WTC11 (cell line): ENCODE measurements around the gene WNT8A. TPM values are rescaled to one million over a fixed set of nuclear protein-coding genes. Genes with fewer than 3 reads are reported as not detected.

Experiments
- ATAC-seq: fragments of 200-7000 bp; cut with Tn5 transposase; 2 replicates; pipeline ENCODE4 v1.10.0; 2021; ENCODE audit warnings: mild to moderate bottlenecking, moderate library complexity
- CTCF ChIA-PET: fragments of 300-600 bp; sonication (Branson Sonifier 250); formaldehyde crosslinking; loops from one replicate; lab custom pipeline; 2021; ENCODE audit warnings: antibody characterized with exemption; lab: Charles Lee
- POLR2A ChIA-PET: fragments of 350-600 bp; sonication (Branson Sonifier 250); formaldehyde crosslinking; loops from one replicate; lab custom pipeline; 2021; ENCODE audit warnings: antibody characterized with exemption; lab: Charles Lee
- DNase-seq: peaks from one replicate; pipeline ENCODE4 v3.0.0; 2021; ENCODE audit warnings: low spot score
- H3K27ac Mint-ChIP-seq: 2 replicates; pipeline ENCODE4 v1.8.0; 2021; ENCODE audit warnings: mixed read lengths
- H3K27me3 Mint-ChIP-seq: 2 replicates; pipeline ENCODE4 v1.8.0; 2021; ENCODE audit warnings: low read depth, mild to moderate bottlenecking, moderate library complexity, mixed read lengths
- H3K36me3 Mint-ChIP-seq: 2 replicates; pipeline ENCODE4 v1.8.0; 2021; ENCODE audit warnings: mixed read lengths
- H3K4me1 Mint-ChIP-seq: 2 replicates; pipeline ENCODE4 v1.8.0; 2022; ENCODE audit warnings: mixed read lengths
- H3K4me3 Mint-ChIP-seq: 2 replicates; pipeline ENCODE4 v1.8.0; 2021; ENCODE audit warnings: mild to moderate bottlenecking, moderate library complexity, mixed read lengths
- H3K9me3 Mint-ChIP-seq: 2 replicates; pipeline ENCODE4 v1.8.0; 2021; ENCODE audit warnings: mixed read lengths
- AR ChIP-seq: fragments of 250-450 bp; sonication (Bioruptor Pico); IDR thresholded peaks from 2 replicates; pipeline ENCODE4 v1.9.0; 2021; ENCODE audit warnings: mild to moderate bottlenecking
- ATF3 ChIP-seq: sonication (generic); formaldehyde crosslinking; conservative IDR thresholded peaks from 2 replicates; pipeline ENCODE4 v1.8.1; 2022; ENCODE audit warnings: mild to moderate bottlenecking, missing genetic modification reagents
- ATF6 ChIP-seq: sonication (generic); formaldehyde crosslinking; IDR thresholded peaks from 2 replicates; pipeline ENCODE4 v1.8.1; 2023; ENCODE audit warnings: mild to moderate bottlenecking, missing genetic modification reagents
- ELF4 ChIP-seq: sonication (generic); formaldehyde crosslinking; IDR thresholded peaks from 2 replicates; pipeline ENCODE4 v1.8.1; 2022; ENCODE audit warnings: low read depth, mild to moderate bottlenecking, moderate library complexity, missing genetic modification reagents
- FOXJ3 ChIP-seq: sonication (generic); formaldehyde crosslinking; IDR thresholded peaks from 2 replicates; pipeline ENCODE4 v1.9.0; 2021; ENCODE audit warnings: missing genetic modification reagents, mild to moderate bottlenecking, borderline replicate concordance
- NFATC4 ChIP-seq: fragments of 250-450 bp; sonication (Bioruptor Pico); IDR thresholded peaks from 2 replicates; pipeline ENCODE4 v1.9.0; 2021; ENCODE audit warnings: mild to moderate bottlenecking
- NFE2L1 ChIP-seq: sonication (generic); formaldehyde crosslinking; IDR thresholded peaks from 2 replicates; pipeline ENCODE4 v1.8.1; 2023; ENCODE audit warnings: missing genetic modification reagents
- NR3C1 ChIP-seq: sonication (generic); formaldehyde crosslinking; conservative IDR thresholded peaks from 2 replicates; pipeline ENCODE4 v1.8.1; 2023; ENCODE audit warnings: low read depth, mild to moderate bottlenecking, missing genetic modification reagents
- PRDM15 ChIP-seq: sonication (generic); formaldehyde crosslinking; IDR thresholded peaks from 2 replicates; pipeline ENCODE4 v1.8.0; 2022; ENCODE audit warnings: missing genetic modification reagents
- RELA ChIP-seq: sonication (generic); formaldehyde crosslinking; IDR thresholded peaks from 2 replicates; pipeline ENCODE4 v1.8.1; 2022; ENCODE audit warnings: missing genetic modification reagents, mild to moderate bottlenecking, borderline replicate concordance
- SMAD4 ChIP-seq: sonication (generic); formaldehyde crosslinking; IDR thresholded peaks from 2 replicates; pipeline ENCODE4 v1.8.0; 2022; ENCODE audit warnings: mild to moderate bottlenecking, missing genetic modification reagents
- SP1 ChIP-seq: sonication (generic); formaldehyde crosslinking; conservative IDR thresholded peaks from 2 replicates; pipeline ENCODE4 v1.8.1; 2022; ENCODE audit warnings: missing genetic modification reagents
- USF1 ChIP-seq: sonication (generic); formaldehyde crosslinking; IDR thresholded peaks from 2 replicates; pipeline ENCODE4 v1.8.0; 2022; ENCODE audit warnings: mild to moderate bottlenecking, missing genetic modification reagents
- ZBTB21 ChIP-seq: sonication (generic); formaldehyde crosslinking; IDR thresholded peaks from 2 replicates; pipeline ENCODE4 v1.8.1; 2023; ENCODE audit warnings: mild to moderate bottlenecking, missing genetic modification reagents, borderline replicate concordance
- ZNF219 ChIP-seq: sonication (generic); formaldehyde crosslinking; IDR thresholded peaks from 2 replicates; pipeline ENCODE4 v1.8.0; 2023; ENCODE audit warnings: missing genetic modification reagents, mild to moderate bottlenecking, borderline replicate concordance
- ZNF263 ChIP-seq: sonication (generic); formaldehyde crosslinking; IDR thresholded peaks from 2 replicates; pipeline ENCODE4 v1.8.1; 2022; ENCODE audit warnings: low read depth, mild to moderate bottlenecking, moderate library complexity, missing genetic modification reagents
- ZNF396 ChIP-seq: fragments of 250-450 bp; sonication (Bioruptor Pico); IDR thresholded peaks from 2 replicates; pipeline ENCODE4 v1.8.0; 2021; ENCODE audit warnings: mild to moderate bottlenecking, moderate library complexity, borderline replicate concordance
- total RNA-seq: library from RNA; stranded (reverse); gene quantifications from 3 replicates; pipeline ENCODE4 v1.2.3, GENCODE V29; 2021
- TF ChIP-seq, protein P1 (sequence below): fragments of 200-600 bp; IDR thresholded peaks from 2 replicates; pipeline ENCODE4 v1.8.0; 2022; ENCODE audit warnings: antibody characterized with exemption
- TF ChIP-seq, protein P2 (sequence below): sonication (generic); formaldehyde crosslinking; IDR thresholded peaks from 2 replicates; pipeline ENCODE4 v1.8.1; 2023; ENCODE audit warnings: mild to moderate bottlenecking, moderate library complexity, missing genetic modification reagents

WNT8A gene
- total RNA-seq, 1 experiment from 2014 or later = not detected

DNA sequence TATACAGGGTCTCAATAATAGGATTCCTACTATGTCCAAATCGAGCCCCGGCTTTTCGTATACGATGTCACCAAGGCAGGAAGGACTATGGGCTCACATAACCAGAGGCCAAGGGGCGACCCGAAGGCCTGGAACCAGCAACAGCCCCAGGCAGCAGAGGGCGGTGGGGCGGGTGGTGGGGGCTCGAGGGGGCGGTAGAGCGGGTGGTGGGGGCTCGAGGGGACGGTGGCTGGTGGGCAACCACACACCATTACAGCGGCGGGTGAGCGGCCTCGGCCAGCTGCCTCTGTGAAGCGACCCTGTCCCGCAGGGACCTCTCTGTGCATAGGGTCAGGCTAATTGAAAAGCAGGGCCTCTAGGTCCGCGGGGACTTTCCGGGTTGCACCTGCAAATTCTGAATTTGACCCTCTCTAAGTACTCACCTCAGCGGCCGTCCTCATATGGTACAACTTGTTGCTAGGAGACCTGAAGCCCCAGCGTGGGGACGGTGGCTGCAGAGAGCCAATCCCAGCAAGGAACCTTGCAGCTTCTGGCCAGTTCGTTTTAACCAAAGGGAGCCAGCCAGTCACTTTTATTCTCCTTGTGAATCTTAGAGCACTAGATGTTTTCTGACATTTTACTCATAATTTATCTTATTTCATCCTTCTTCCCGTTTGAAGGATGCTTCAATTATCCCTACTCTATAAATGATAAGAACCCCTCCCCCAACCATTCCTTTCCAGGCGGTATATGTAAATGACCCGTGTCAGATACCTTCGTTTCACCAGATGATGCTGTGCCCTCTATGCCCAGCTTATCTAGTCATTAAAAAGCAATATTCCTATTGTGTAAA lies 55.3 kb downstream of the WNT8A start, which contains the start of gene NME5:
Gene NME5, minus strand, starts transcription at position 480 of the 832 bp plus-strand sequence. CDS start 648 bp downstream, outside the sequence.
- ChIA-PET POLR2A (no interaction called here), CTCF (interaction anchor here (0.8 to 1.6 kb wide), 6 partner anchors 55 to 103 kb away, joined by 3 to 9 read pairs (median 4); partner anchors contain the start of gene WNT8A)
- TF ChIP-seq ZNF396 (no peak), NFATC4 (no peak), ELF4 (no peak)
- TF ChIP-seq, protein P1, sequence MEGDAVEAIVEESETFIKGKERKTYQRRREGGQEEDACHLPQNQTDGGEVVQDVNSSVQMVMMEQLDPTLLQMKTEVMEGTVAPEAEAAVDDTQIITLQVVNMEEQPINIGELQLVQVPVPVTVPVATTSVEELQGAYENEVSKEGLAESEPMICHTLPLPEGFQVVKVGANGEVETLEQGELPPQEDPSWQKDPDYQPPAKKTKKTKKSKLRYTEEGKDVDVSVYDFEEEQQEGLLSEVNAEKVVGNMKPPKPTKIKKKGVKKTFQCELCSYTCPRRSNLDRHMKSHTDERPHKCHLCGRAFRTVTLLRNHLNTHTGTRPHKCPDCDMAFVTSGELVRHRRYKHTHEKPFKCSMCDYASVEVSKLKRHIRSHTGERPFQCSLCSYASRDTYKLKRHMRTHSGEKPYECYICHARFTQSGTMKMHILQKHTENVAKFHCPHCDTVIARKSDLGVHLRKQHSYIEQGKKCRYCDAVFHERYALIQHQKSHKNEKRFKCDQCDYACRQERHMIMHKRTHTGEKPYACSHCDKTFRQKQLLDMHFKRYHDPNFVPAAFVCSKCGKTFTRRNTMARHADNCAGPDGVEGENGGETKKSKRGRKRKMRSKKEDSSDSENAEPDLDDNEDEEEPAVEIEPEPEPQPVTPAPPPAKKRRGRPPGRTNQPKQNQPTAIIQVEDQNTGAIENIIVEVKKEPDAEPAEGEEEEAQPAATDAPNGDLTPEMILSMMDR = no peak

DNA sequence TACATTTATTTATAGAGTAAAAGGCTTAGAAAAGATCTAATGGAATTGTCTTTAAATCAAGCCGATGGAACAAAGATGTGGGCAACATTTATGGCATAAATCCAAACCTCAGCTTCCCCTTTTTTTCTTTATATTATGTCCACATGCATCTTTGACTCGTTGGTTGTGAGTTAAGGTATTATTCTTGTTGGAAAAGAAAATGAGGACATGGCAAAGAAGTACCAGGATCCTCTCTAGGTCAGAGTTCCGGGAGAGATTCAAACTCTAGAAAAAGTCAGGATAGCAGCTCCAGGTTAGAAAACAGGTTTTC lies 55.9 kb downstream of the WNT8A start:
- Mint-ChIP-seq H3K27me3 (peaks cover 9% of the 10 kb centered on the region), H3K27ac (no peak overlapping the region), H3K4me1 (peaks cover 6% of the 10 kb centered on the region; the same call in 1 of the 2 replicates), H3K9me3 (peaks cover 8% of the 10 kb centered on the region; the same call in 1 of the 2 replicates), H3K36me3 (no peaks in the 10 kb centered on the region), H3K4me3 (peak overlapping the region; percentile 71)
- no peak for DNase-seq
- ATAC-seq = no peak
- CTCF ChIA-PET = interaction anchor here (1.2 to 1.6 kb wide), 5 partner anchors 58 to 104 kb away, joined by 4 to 9 read pairs (median 5); no protein-coding TSS in a partner anchor
- POLR2A ChIA-PET = no interaction called here
- TF ChIP-seq SMAD4 (CRISPR knock-in tag) (no peak), SP1 (no peak), AR (CRISPR knock-in tag) (no peak), ATF6 (CRISPR knock-in tag) (no peak), PRDM15 (no peak), FOXJ3 (CRISPR knock-in tag) (no peak), ZBTB21 (no peak), USF1 (no peak), RELA (no peak), NFE2L1 (CRISPR knock-in tag) (no peak), NR3C1 (CRISPR knock-in tag) (no peak), ZNF219 (CRISPR knock-in tag) (no peak), ZNF263 (CRISPR knock-in tag) (no peak), ATF3 (CRISPR knock-in tag) (no peak)
- TF ChIP-seq, protein P2, sequence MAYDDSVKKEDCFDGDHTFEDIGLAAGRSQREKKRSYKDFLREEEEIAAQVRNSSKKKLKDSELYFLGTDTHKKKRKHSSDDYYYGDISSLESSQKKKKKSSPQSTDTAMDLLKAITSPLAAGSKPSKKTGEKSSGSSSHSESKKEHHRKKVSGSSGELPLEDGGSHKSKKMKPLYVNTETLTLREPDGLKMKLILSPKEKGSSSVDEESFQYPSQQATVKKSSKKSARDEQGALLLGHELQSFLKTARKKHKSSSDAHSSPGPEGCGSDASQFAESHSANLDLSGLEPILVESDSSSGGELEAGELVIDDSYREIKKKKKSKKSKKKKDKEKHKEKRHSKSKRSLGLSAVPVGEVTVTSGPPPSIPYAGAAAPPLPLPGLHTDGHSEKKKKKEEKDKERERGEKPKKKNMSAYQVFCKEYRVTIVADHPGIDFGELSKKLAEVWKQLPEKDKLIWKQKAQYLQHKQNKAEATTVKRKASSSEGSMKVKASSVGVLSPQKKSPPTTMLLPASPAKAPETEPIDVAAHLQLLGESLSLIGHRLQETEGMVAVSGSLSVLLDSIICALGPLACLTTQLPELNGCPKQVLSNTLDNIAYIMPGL (CRISPR knock-in tag) = no peak

More for the DNA sequence above, 55.3 kb downstream of the WNT8A start, which contains the start of gene NME5:
- Mint-ChIP-seq H3K4me1 (peaks cover 6% of the 10 kb centered on the region; the same call in 1 of the 2 replicates), H3K4me3 (peak within 1 kb of the TSS; percentile 71), H3K27me3 (peaks cover 9% of the 10 kb centered on the region), H3K9me3 (peaks cover 8% of the 10 kb centered on the region; the same call in 1 of the 2 replicates), H3K36me3 (no peaks in the 10 kb centered on the region), H3K27ac (no peak within 1 kb of the TSS)
- DNase-seq (peak; percentile 73), ATAC-seq (peak; percentile 95)
